H9 (cell line): ENCODE measurements around the gene CLDN2. TPM values are rescaled to one million over a fixed set of nuclear protein-coding genes. Genes with fewer than 3 reads are reported as not detected.

Experiments used
- DNase-seq: peaks from one replicate; pipeline ENCODE4 v3.0.0-alpha.2; 2017
- H2AFZ ChIP-seq: one replicate; pipeline ENCODE4 v1.6.1; 2013; ENCODE audit warnings: mild to moderate bottlenecking, low read length, control low read depth, moderate library complexity
- H2AK5ac ChIP-seq: 2 replicates; pipeline ENCODE4 v1.6.1; 2013; ENCODE audit warnings: low read length, control low read depth, mixed read lengths; ENCODE audit not compliant: insufficient read length
- H2BK120ac ChIP-seq: one replicate; pipeline ENCODE4 v1.6.1; 2013; ENCODE audit warnings: low read depth, mild to moderate bottlenecking, low read length, control low read depth, inconsistent platforms; ENCODE audit not compliant: poor library complexity, severe bottlenecking
- H2BK12ac ChIP-seq: 2 replicates; pipeline ENCODE4 v1.6.1; 2013; ENCODE audit warnings: low read length, control low read depth, mixed read lengths, low read depth; ENCODE audit not compliant: insufficient read length
- H2BK15ac ChIP-seq: 2 replicates; pipeline ENCODE4 v1.6.1; 2013; ENCODE audit warnings: low read depth, low read length, control low read depth
- H2BK20ac ChIP-seq: one replicate; pipeline ENCODE4 v1.6.1; 2013; ENCODE audit warnings: low read depth, mild to moderate bottlenecking, low read length, control low read depth, inconsistent platforms; ENCODE audit not compliant: poor library complexity, severe bottlenecking
- H2BK5ac ChIP-seq: 2 replicates; pipeline ENCODE4 v1.6.1; 2013; ENCODE audit warnings: low read length, control low read depth, mixed read lengths; ENCODE audit not compliant: insufficient read length
- H3K14ac ChIP-seq: 2 replicates; pipeline ENCODE4 v1.6.1; 2013; ENCODE audit warnings: low read length, control low read depth; ENCODE audit not compliant: insufficient read depth
- H3K18ac ChIP-seq: 2 replicates; pipeline ENCODE4 v1.6.1; 2013; ENCODE audit warnings: low read depth, mild to moderate bottlenecking, mixed read lengths, low read length, control low read depth; ENCODE audit not compliant: insufficient read length
- H3K23ac ChIP-seq: 2 replicates; pipeline ENCODE4 v1.6.1; 2013; ENCODE audit warnings: low read length, control low read depth, mixed read lengths, low read depth; ENCODE audit not compliant: insufficient read length
- H3K23me2 ChIP-seq: 2 replicates; pipeline ENCODE4 v1.6.1; 2013; ENCODE audit warnings: low read depth, mild to moderate bottlenecking, mixed read lengths, low read length, control low read depth; ENCODE audit not compliant: insufficient read length, poor library complexity, severe bottlenecking
- H3K27ac ChIP-seq: 2 replicates; pipeline ENCODE4 v1.5.1; 2013; ENCODE audit warnings: low read length, control low read depth, mixed read lengths, low read depth; ENCODE audit not compliant: insufficient read length
- H3K27me3 ChIP-seq: 2 replicates; pipeline ENCODE4 v1.6.1; 2013; ENCODE audit warnings: low read length, control low read depth, inconsistent platforms; ENCODE audit not compliant: insufficient read depth
- H3K4ac ChIP-seq: 2 replicates; pipeline ENCODE4 v1.6.1; 2013; ENCODE audit warnings: low read depth, mild to moderate bottlenecking, control low read depth, inconsistent platforms, low read length, moderate library complexity
- H3K4me1 ChIP-seq: 2 replicates; pipeline ENCODE4 v1.6.1; 2013; ENCODE audit warnings: low read length, control low read depth, inconsistent platforms; ENCODE audit not compliant: insufficient read depth
- H3K4me2 ChIP-seq: 2 replicates; pipeline ENCODE4 v1.6.1; 2013; ENCODE audit warnings: low read length, control low read depth, mixed read lengths; ENCODE audit not compliant: insufficient read length, insufficient read depth
- H3K56ac ChIP-seq: 2 replicates; pipeline ENCODE4 v1.6.1; 2013; ENCODE audit warnings: low read depth, mild to moderate bottlenecking, mixed read lengths, low read length, control low read depth; ENCODE audit not compliant: insufficient read length
- H3K79me1 ChIP-seq: 2 replicates; pipeline ENCODE4 v1.6.1; 2013; ENCODE audit warnings: low read depth, mild to moderate bottlenecking, moderate library complexity, low read length, control low read depth, inconsistent platforms; ENCODE audit not compliant: insufficient read depth, poor library complexity, severe bottlenecking
- H3K79me2 ChIP-seq: 2 replicates; pipeline ENCODE4 v1.6.1; 2013; ENCODE audit warnings: low read length, control low read depth, inconsistent platforms; ENCODE audit not compliant: insufficient read depth
- H3K9ac ChIP-seq: 2 replicates; pipeline ENCODE4 v1.6.1; 2013; ENCODE audit warnings: low read length, control low read depth, mixed read lengths; ENCODE audit not compliant: insufficient read length; ENCODE audit errors: extremely low read depth
- H3K9me3 ChIP-seq: one replicate; pipeline ENCODE4 v1.6.1; 2013; ENCODE audit warnings: low read depth, low read length, inconsistent platforms; ENCODE audit not compliant: control insufficient read depth
- H3T11ph ChIP-seq: one replicate; pipeline ENCODE4 v1.6.1; 2013; ENCODE audit warnings: mild to moderate bottlenecking, low read length, control low read depth, inconsistent platforms
- H4K20me1 ChIP-seq: one replicate; pipeline ENCODE4 v1.6.1; 2013; ENCODE audit not compliant: control insufficient read depth, insufficient read length, insufficient read depth
- H4K5ac ChIP-seq: 2 replicates; pipeline ENCODE4 v1.6.1; 2013; ENCODE audit warnings: low read depth, mild to moderate bottlenecking, mixed read lengths, low read length, control low read depth; ENCODE audit not compliant: insufficient read length
- H4K8ac ChIP-seq: replicated peaks from 2 replicates; pipeline ENCODE4 v1.6.1; 2013; ENCODE audit warnings: low read length, control low read depth, mixed read lengths, low read depth; ENCODE audit not compliant: insufficient read length
- H4K91ac ChIP-seq: 2 replicates; pipeline ENCODE4 v1.6.1; 2013; ENCODE audit warnings: low read depth, mild to moderate bottlenecking, moderate library complexity, mixed read lengths, low read length, control low read depth; ENCODE audit not compliant: insufficient read length
- H3K27ac Mint-ChIP-seq, 3 experiments: 2 replicates in 2 of 3; 3 replicates in 1 of 3; pipeline ENCODE4 v1.8.0; 2020 to 2021; ENCODE audit warnings: mixed read lengths in 3 of 3, mild to moderate bottlenecking in 1 of 3, moderate library complexity in 1 of 3
- H3K27me3 Mint-ChIP-seq: 2 replicates; pipeline ENCODE4 v1.8.0; 2021; ENCODE audit warnings: low read depth, mild to moderate bottlenecking, moderate library complexity, mixed read lengths
- H3K36me3 Mint-ChIP-seq, 3 experiments: 2 replicates in 2 of 3; 3 replicates in 1 of 3; pipeline ENCODE4 v1.8.0; 2020 to 2021; ENCODE audit warnings: low read depth in 3 of 3, mixed read lengths in 3 of 3; ENCODE audit not compliant: insufficient read depth in 1 of 3
- H3K4me1 Mint-ChIP-seq, 2 experiments: 2 replicates each; pipeline ENCODE4 v1.8.0; 2020; ENCODE audit warnings: mixed read lengths in 2 of 2
- H3K4me3 Mint-ChIP-seq, 2 experiments: 2 replicates in 1 of 2; 3 replicates in 1 of 2; pipeline ENCODE4 v1.8.0; 2020 to 2021; ENCODE audit warnings: mild to moderate bottlenecking in 2 of 2, mixed read lengths in 2 of 2, moderate library complexity in 1 of 2
- H3K9me3 Mint-ChIP-seq, 2 experiments: 2 replicates in 1 of 2; 3 replicates in 1 of 2; pipeline ENCODE4 v1.8.0; 2020; ENCODE audit warnings: mild to moderate bottlenecking in 2 of 2, mixed read lengths in 2 of 2, moderate library complexity in 1 of 2
- WGBS: extraction: QIAGEN DNeasy Blood & Tissue Kit; methylation state at CpG from one replicate; pipeline ENCODE4 v1.1.7; 2013; ENCODE audit warnings: missing lambda C conversion rate, low lambda C conversion rate, mixed read lengths; ENCODE audit not compliant: insufficient read length; ENCODE audit errors: extremely low coverage; 5-methylcytosine and 5-hydroxymethylcytosine counted together
- total RNA-seq: library from RNA; stranded (reverse); gene quantifications from 2 replicates; pipeline ENCODE4 v1.2.1, GENCODE V29; 2021
- TF ChIP-seq, protein P1 (sequence below): fragments of 200-600 bp; sonication (generic); conservative IDR thresholded peaks from 3 replicates; pipeline ENCODE4 v1.8.0; 2021; ENCODE audit warnings: antibody characterized with exemption, mild to moderate bottlenecking

Gene CLDN2
- total RNA-seq, 1 experiment from 2014 or later, result not detected

DNA sequence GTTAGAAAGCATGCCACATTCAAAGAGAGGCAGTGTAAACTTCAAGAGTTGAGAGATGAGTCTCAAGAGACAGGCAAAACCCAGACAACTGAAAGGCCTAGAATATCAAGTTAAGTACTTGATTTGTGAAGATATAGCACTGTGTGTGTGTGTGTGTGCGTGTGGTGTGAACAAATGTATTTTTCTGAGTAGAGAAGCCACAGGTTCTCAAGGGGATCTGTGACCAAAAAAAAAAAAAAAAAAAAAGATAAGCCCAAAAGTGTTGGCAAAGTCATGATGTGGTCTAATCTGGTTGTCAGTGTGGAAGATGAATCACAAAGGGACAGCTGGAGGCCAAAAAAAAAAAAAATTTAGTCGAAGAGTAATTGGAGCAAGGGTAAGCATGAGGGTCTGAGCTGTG lies 20.9 kb upstream of the CLDN2 start:
- Mint-ChIP-seq H3K36me3 (no peaks in the 10 kb centered on the region; a peak in 1 of 7 replicates), H3K27me3 (no peaks in the 10 kb centered on the region), H3K9me3 (peaks cover 0 to 53% of the 10 kb centered on the region in 2 experiments; a peak in 2 of 5 replicates), H3K4me1 (peaks cover 9 to 15% of the 10 kb centered on the region in 2 experiments), H3K27ac (no peak overlapping the region; a peak in 1 of 7 replicates), H3K4me3 (no peak overlapping the region)
- no peak overlapping the region for H3K4ac ChIP-seq
- no peaks in the 10 kb centered on the region for H3K79me1 ChIP-seq
- DNase-seq, result no peak
- H4K5ac ChIP-seq, result no peak overlapping the region
- no peak overlapping the region for H3K4me2 ChIP-seq
- no peak overlapping the region for H3T11ph ChIP-seq
- H3K23ac ChIP-seq, result no peak overlapping the region
- no peaks in the 10 kb centered on the region for H3K4me1 ChIP-seq
- no peak overlapping the region for H3K56ac ChIP-seq
- no peak overlapping the region for H4K8ac ChIP-seq
- no peaks in the 10 kb centered on the region for H3K27me3 ChIP-seq
- no peaks in the 10 kb centered on the region for H3K79me2 ChIP-seq
- no peak overlapping the region for H2BK120ac ChIP-seq
- H2BK15ac ChIP-seq, result no peak overlapping the region
- TF ChIP-seq, protein P1, sequence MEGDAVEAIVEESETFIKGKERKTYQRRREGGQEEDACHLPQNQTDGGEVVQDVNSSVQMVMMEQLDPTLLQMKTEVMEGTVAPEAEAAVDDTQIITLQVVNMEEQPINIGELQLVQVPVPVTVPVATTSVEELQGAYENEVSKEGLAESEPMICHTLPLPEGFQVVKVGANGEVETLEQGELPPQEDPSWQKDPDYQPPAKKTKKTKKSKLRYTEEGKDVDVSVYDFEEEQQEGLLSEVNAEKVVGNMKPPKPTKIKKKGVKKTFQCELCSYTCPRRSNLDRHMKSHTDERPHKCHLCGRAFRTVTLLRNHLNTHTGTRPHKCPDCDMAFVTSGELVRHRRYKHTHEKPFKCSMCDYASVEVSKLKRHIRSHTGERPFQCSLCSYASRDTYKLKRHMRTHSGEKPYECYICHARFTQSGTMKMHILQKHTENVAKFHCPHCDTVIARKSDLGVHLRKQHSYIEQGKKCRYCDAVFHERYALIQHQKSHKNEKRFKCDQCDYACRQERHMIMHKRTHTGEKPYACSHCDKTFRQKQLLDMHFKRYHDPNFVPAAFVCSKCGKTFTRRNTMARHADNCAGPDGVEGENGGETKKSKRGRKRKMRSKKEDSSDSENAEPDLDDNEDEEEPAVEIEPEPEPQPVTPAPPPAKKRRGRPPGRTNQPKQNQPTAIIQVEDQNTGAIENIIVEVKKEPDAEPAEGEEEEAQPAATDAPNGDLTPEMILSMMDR, result no peak
- no peak overlapping the region for H2BK12ac ChIP-seq
- H2AK5ac ChIP-seq, result no peak overlapping the region
- H3K27ac ChIP-seq, result no peak overlapping the region
- no peak overlapping the region for H2AFZ ChIP-seq
- no peak overlapping the region for H3K14ac ChIP-seq
- H2BK20ac ChIP-seq, result no peak overlapping the region
- whole genome bisulfite sequencing, result no CpG with 5 or more reads among the region's 2 CpGs
- no peak overlapping the region for H4K91ac ChIP-seq
- no peaks in the 10 kb centered on the region for H3K23me2 ChIP-seq
- no peak overlapping the region for H3K18ac ChIP-seq
- H3K9me3 ChIP-seq, result no peaks in the 10 kb centered on the region
- no peak overlapping the region for H3K9ac ChIP-seq
- H2BK5ac ChIP-seq, result no peak overlapping the region
- H4K20me1 ChIP-seq, result no peaks in the 10 kb centered on the region
